AML-193 (cell line): ENCODE data around the gene PGAP1.

Source experiments
- DNase-seq, 2 experiments: peaks; one replicate each; lab custom pipeline; 2025; lab: John Stamatoyannopoulos, UW

PGAP1 gene

DNA sequence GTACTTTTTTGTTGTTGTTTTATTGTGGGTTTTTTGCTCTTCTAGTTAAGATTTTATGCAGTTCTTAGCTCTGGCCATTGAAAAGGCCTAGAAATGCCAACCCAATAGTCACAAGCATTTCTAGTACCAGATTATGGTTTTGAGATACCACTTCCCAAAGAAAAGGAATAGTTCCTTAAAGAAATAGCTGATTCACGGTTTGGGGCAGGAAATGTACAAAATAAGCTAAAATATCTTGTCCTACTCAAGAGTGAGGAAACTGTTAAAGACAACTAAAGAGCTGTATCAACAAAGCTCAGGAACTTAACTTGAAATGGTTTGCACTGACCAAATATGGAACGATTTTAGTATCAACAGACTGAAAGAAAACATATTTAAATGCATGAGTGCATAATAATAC is 35.4 kb downstream of the PGAP1 start:
- no peak for DNase-seq

DNA sequence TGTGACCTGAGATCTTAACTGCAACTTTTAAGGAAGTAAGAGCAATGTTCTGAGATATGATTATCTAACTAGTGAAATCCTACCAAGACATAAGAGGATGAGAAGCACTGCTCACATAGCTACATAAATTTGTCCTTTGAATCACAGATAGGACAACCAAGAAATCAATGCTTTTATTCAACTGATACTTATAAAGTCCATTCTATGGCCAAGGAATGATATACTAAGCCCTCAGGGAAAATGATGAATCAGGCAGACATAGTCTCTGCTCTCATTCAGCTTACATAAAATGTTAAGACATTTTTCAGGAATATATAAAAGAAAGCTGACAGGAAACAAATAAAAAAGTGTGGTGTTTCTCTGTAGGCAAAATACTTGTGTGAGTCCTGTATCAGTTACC is 39.1 kb downstream of the PGAP1 start:
- DNase-seq, result no peak

DNA sequence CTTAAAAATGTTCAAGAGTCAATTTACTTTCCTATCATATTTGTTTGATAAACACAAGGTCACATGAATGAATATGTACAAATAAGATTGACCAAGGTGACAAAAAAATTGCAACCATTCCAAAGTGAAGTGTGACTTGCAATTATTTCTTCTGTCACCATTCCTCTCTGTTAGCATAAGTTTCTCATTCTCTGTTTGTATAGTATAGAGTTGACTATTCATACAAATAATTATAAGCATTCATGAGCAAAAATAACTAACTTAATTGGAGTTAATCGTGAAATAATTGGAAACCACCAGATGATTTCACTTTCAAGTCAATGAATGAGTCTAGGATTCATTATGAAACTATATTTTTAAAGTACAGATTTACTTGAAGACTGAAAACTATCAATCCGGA is 42.1 kb downstream of the PGAP1 start:
- DNase-seq, result no peak

DNA sequence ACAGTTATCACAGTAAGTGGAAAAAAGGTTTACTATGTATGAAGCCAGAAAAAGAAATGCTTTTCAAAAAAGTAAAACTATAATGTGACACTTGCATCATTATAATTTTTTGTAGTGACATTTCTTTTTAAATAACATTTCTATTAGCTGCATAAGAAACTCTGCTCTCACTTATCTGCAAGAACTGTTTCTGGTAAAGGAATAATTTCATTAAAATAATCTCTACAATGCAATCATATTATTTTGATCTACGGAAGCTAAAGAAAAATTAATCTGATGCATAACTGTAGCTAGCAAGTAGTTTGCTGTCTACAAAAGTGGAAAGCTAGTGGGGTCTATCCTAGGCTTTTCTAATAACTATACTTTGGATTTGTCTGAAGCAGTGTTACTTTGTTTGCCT is 50.1 kb downstream of the PGAP1 start:
- DNase-seq, result no peak

DNA sequence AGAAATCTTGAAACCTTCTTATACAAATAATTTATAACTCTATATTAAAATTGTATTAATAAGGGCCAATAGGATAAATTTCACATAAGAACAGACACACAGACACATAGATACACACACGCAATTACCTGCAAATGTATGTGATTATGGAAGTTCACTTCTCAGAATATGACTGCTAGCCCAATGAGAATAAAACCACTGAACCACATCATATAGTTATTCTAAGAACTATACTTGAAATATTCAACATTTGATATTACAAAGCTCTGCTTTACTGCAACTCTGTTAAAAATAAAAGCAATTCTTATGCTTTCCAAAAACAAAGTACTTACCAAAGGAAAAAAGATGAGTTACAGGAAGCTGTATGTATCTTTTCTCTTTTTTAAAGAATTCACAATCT is 51.1 kb downstream of the PGAP1 start:
- DNase-seq, result no peak

DNA sequence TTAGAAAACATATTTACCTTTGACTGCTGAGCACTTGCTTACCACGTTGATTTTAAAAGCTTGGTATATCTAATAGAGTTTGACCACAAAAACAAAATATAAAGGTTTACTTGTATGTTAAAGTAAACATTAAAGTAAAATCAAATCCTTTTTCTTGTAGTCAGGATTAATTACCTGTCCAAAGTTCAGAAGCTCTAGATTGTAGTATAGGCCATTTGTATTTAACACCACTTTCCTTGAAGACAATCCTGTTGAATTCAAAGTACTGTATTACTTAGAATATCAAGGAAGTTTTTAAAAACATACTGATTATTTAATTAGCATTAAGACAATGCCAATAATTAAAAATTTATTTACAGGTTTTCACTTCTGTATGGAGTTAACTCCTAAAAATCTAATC is 53.0 kb downstream of the PGAP1 start:
- DNase-seq, result no peak

DNA sequence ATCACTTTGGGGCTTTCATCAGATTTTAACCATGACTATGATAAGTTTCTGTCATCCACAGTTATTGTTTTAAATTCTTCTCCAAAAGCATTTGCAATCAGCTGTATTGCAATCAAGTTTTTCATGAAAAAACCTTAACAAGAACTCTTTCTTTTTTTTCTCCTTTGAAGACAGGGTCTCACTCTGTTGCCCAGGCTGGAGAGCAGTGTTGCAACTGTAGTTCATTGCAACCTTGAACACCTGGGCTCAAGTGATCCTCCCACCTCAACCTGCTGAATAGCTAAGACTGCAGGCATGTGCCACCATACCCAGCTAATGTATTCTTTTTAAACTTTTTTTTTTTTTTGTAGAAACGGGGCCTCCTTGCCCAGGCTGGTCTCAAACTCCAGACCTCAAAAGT is 71.9 kb downstream of the PGAP1 start:
- DNase-seq, result no peak

DNA sequence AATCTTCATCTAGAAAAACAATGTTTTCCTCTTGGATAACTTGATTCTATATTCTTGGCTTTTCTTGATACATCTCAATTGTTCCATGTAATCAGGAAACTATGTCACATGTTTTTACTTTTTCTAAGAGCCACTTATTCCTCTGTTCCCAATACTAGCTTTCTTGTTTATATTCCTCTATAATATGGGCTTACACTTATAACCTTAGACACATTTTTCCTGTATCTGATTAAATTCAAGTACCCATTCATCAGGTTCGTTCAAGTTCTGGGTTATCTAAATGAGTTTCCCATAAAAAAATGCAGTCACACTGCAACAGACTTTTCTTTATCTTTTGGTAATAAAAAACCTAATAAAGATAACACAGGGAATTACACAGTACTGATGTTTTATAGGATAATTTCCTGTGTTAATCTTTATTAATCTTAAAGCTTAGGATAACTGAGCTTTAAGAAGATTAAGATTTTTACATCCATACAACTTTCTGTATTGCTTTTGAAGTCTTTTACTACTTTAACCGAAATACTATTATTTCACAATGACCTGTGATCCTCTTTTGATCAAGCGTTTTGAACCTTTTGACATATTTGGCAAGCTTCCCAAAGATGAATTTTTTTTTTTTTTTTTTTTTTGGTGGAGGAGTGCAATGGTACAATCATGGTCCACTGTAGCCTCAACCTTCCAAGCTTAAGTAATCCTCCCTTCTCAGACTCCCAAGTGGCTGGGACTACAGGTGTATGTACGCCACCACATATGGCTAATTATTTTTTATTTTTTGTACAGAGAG is 73.0 kb downstream of the PGAP1 start:
- DNase-seq, result no peak

DNA sequence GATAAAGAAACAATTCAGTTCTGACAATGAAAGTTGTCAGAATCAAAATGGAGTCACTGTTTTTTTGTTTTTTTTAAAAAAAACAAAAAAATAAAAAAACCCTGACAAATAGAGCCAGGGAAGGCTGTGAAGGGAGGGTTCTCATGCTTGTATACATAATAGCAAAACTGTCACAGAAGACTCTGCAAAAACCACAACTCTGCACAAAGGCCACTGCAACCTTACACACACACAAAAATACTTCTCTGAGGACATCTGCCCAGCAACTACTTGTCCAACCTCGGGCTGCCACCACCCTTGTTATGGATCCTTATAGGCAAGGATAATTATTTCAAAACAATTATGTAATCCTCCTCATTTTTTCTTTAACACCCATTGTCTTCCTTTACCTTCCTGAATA is 75.4 kb downstream of the PGAP1 start:
- DNase-seq, result no peak

DNA sequence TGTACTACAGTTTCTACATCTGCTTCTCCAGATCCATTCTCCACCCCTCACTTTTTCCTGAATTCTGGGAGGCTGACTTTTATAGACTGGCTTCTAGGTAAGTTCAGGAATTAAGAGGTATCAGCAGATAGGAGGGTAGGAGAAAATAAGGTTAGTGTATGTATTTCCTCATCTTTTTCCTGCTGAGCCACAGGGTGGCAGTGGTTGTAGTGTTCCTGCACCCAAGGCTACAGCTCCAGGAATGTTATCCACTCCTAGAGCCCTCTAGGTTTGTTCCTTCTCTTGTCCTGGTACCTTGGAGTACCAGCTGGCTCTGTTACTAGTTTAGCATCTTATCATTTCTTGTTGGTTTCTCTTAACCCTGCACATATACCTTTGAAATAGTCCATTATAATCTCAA is 76.6 kb downstream of the PGAP1 start:
- peak in 1 of 2 experiments; percentile 11 for DNase-seq

DNA sequence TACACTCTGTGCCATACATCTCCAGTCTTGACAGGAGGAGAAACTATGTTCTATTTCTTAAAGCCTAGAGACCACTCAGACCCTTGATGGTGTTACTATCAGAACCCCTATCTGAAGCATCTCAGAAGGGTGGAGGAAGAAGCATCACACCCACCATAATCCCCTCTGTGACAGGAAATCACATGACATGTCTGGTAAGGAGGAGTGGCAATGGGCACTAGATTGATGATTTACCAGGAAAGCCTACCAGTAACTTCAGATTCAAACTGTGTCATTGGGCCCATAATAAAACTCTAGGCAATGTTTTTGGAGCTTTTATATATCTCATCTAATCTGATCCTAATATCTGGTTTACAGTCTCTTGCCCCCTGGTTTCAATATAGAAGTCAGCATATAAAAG is 80.2 kb downstream of the PGAP1 start:
- DNase-seq, result no peak

DNA sequence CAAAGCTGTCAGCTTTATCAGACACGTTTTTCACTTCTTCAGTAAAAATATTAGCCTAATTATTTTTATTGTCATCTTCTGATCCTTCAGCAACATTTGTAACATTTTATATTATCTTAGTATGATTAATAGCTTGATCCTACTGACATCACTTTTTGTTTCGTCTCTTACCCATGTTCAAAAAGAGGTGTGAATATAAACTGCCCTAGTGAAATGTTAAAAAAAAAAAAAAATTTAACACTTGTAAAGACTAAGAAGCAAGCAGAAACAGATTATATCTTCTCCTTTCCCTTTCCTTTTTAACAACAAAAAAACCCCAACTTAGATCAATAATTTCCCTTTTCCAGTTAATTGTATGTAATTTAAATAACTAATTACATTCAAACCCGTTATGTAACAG is 81.1 kb downstream of the PGAP1 start:
- no peak for DNase-seq

DNA sequence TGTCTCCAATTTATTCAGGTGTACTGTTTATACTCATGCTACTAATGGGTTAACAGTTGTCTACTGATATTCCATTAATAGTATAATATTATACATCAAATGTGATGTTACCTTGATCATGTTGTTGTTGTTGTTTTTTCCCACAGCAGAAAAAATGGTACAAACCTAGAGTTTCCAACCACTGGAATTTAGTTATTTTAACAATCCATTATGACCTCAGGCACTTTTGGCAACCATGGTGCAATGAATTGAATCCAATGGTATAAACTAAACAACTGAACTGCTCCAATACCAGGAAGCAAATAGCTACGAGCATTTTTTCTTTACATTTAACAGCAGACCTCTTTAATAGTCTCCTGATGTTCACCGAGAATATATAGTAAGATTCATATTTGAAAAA is 86.3 kb downstream of the PGAP1 start:
- DNase-seq, result no peak

DNA sequence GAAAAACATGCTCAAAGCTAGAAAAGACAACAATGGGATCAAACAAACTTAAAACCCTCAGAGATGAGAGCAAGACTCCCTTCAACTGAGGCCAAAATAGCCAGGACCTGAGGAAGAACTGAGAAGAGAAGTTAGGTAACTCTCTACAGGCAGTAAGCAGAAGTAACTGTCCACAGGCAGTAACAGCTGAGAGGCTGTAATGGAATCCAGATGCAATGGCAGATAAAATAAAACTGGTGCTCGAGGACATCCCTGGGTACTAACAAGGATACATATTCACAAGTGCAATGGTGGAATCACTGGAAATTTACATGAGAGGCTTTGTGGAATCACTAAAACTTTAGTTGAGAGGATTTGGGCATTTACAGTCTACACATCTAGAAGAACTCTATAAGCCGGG is 86.9 kb downstream of the PGAP1 start:
- peak; percentile 14 to 19 for DNase-seq

DNA sequence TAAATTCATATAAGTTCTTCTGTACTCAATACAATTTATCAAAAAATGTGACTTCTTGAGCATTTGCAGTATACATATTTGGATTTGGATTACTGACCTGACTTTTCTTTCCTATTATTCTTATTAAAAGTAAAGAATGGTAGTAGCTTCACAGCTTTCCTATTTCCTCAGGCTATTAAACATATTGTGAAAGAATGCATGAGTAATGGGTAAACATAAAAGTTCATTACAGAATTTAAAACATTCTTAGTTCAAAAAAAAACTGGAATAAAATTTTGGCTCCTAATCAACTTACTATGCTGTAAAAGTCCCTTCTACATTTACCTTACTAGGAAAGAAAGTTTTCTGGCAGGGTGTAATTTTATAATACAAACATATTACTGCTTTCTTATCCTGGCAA is 90.1 kb downstream of the PGAP1 start:
- DNase-seq, result no peak

DNA sequence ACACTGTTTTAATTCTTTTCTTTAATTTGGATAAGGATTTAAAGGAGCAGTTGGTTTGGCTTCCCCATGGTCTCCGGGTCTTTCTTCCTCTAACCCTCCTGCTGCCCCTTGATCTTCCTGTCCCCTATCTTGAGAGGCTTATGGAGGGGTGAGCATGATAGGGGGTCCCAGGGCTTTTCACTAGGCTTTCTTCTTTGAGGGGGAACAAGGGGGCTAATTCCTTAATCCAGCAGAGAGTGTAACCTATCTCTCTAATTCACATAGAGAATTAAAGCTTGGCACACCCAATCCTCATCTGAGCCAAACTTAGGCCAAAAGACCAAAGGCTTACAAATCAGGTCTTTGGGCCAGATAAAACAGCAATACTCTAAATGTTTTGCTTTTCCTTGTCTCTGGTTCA is 95.8 kb downstream of the PGAP1 start:
- DNase-seq, result no peak

DNA sequence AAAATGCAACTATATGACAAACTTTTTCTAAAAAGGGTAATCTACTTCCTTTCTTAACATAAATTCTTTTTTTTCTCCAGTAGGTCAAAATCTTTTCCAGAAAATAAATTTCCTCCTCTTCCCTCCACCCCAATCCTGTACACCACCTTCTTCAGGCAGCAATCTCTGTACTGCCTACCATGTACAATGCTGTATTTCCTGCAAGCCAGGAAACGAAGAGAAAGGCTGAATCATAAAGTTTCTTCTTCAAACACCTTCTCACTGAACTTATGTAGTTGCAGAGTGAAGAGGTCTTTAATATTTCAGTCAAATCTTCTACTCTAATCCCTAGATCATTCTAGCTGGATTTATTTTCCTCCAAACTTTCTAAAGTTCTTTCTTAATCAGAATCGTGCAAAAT is 99.2 kb downstream of the PGAP1 start:
- no peak for DNase-seq

DNA sequence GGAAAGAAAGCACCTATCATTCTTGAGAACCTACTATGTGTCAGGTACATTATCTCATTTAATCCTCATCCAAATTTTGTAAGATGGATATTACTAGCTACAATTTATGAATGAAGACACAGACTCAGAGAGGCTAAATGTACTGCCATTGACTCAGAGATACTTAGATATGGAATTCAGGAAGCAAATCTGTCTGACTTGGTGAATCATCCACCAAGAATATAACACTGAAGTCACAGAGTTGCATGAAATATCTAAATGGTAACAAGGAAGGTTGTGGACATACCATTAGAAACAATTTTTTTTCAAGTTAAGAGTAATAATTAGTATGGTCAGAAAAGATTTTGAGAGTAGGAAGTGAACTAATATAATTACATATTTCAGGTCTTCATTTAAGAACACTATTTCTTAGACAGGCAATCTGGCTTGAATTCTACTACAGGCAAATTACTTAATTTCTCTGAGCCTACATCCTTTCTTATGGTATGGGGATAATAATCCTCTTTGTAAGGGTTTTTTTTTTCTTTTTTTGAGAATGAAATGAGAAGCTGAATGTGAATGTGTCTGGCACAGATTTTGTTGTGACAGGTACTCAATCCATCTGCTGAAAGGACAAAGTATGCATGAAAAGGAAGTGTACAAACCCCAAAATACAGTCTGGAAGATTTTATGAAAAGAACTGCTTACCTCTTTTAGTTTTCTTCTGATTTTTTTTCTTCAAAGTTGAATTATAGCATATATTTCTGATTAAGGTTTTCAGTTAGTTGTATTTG is 102.6 kb downstream of the PGAP1 start:
- DNase-seq, result no peak

DNA sequence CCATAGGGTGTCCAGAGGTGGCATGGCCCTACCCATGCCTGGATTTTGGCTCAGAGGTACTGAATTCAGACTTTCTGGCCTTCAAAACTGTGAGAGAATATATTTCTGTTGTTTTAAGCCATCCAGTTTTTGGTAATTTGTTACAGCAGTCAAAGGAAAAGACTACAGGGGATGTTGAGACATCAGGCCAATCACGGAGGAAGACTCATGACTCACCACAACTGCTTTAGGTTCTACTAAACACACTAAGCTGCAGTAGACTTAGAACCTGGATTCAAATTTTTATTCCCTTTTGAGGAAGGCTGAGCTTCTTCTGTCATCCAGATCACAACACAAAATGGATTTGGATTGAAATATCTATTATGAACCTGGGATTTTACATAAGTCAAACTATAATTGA is 105.3 kb downstream of the PGAP1 start:
- no peak for DNase-seq

DNA sequence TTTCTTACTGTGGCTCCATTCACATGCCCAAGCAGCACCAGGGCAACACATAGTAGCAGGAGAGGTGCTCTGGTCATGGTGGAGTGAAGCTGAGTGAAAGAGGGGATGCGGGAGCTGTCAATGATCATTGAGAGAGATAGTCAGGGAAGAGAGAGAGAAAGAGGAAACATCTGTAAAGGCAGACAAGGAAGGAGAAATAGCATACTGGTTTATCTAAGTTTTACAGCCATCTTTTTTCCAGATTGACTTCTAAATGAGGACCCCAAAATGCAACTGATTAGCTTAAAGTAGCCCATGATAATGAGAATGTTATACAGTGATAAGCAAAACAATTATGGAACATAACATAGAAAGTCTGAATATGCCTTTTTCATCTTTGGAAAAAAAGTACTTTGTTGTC is 117.2 kb downstream of the PGAP1 start, which contains the start of gene C2orf66:
C2orf66 (minus strand) TSS at position 96 of the 400 bp plus-strand sequence; CDS start at position 77, 19 bp downstream.
- DNase-seq, result no peak

DNA sequence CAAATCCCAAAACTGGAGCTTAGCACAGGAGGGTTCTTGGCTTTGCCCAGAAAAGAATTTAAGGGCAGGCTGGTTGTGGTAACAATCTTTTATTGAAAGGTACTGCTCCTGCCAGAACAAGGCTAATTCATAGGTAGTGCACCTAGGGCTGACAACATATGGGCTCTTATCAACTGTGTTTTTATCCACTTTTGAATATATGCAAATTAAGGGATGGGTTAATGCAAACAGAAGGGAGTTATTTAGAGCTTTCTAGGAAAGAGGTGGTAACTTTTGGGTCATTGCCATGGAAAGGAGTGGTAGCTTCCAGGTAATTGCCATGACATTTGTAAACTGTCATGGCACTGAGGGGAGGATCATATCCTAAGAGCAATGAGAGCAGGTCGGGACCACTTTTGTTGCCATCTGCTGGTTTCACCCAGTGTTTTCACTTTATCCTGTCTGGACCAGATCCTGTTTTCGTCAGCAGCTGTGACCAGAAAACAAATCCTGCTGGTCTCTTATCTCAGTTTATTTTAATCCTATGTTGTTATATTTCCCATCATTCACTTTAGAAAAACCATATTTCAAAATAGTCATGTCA is 118.3 kb downstream of the PGAP1 start:
- no peak for DNase-seq

DNA sequence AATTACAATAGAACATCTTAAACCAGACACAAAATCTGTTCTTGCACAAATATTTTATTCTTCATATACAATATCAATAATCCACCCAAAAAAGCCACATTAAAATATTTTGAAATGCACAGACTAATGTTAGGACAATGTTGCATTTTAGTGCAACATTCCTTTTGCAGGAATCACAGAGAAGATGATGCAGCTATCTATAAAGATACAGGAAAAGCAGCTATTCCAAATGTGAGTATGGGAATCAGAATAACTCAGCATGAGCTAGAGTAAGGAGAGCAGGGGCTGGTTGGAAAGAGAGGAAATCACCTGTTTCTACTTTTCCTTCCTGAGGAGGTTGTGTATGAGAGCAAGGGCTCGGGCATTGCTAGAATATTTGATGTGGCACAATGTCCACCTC is 122.1 kb downstream of the PGAP1 start:
- no peak for DNase-seq

DNA sequence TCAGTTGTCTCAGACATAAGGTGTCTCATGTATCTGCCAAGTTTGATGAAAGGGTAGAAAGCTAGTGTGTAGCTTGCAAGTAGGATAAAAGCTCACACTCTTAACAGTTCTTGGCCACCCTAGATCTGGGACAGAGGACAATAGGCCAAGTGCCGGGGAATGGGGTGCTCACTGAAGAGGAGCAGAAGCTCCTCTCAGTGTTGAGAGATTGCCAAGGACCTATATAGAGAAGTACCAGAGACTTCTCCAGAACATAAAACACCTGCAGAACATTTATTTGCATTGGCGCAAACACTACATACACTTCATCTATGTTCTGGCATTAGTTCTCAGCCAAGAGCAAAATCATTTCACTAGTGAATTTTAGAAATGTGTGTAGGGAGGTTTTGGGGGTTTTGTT is 124.1 kb downstream of the PGAP1 start:
- DNase-seq, result no peak
